Testis (tissue), 2 donors: Measurements from ENCODE around the gene TMEM225B.
"Not testable (repeated sequence)": the region's sequence is repeated elsewhere in the genome, so short reads cannot be mapped to it uniquely, and the experiment has no call there.

Experiments used
- CTCF ChIP-seq, 3 experiments: fragments of 450-650 bp in 2 of 3; fragments of 200-600 bp in 1 of 3; sonication (generic) in 1 of 3; IDR thresholded peaks; one replicate each; pipeline ENCODE4 v1.5.1; 2016 to 2019; ENCODE audit warnings: antibody characterized with exemption in 3 of 3, mild to moderate bottlenecking in 2 of 3, moderate library complexity in 1 of 3
- POLR2A ChIP-seq: fragments of 450-650 bp; IDR thresholded peaks from one replicate; pipeline ENCODE4 v1.6.1; 2017; ENCODE audit warnings: antibody characterized with exemption, mild to moderate bottlenecking, moderate library complexity

GRCh38 chr7:99653269-99653668 is 55.2 kb downstream of the TMEM225B start:
- not testable (repeated sequence) for TF ChIP-seq POLR2A; CTCF (IDR thresholded peaks at IDR 0.05)
